ENCODE measurements around the gene STAB2.

Gene STAB2

GRCh38 chr12:103620395-103620794, 33.3 kb downstream of the STAB2 start:
- Histone ChIP-seq H2AFZ (ENCODE audit: low read length) (no peak overlapping the region), H3F3A (ENCODE audit: insufficient read depth, low read length) (no peaks in the 10 kb centered on the region), H3K9me2 (ENCODE audit: low read depth, low read length) (no peaks in the 10 kb centered on the region), H4K20me1 (ENCODE audit: insufficient read depth, low read length) (no peaks in the 10 kb centered on the region), H3K4me1 (ENCODE audit: insufficient read depth, low read length, severe bottlenecking) (no peaks in the 10 kb centered on the region), H3K9me3 (ENCODE audit: low read length) (no peaks in the 10 kb centered on the region), H3K27ac (ENCODE audit: low read depth, low read length, poor library complexity, severe bottlenecking) (no peak overlapping the region), H3K27me3 (ENCODE audit: insufficient read depth, low read length) (no peaks in the 10 kb centered on the region), H3K4me2 (ENCODE audit: low read length) (no peak overlapping the region), H3K79me2 (ENCODE audit: insufficient read depth, low read length) (no peaks in the 10 kb centered on the region), H3K4me3 (ENCODE audit: low read depth, low read length, poor library complexity, severe bottlenecking) (no peak overlapping the region), H3K9ac (ENCODE audit: low read length) (no peak overlapping the region), H3K36me3 (ENCODE audit: insufficient read depth, low read length) (no peaks in the 10 kb centered on the region)
- no peak for TF ChIP-seq EZH2 (IDR thresholded peaks at IDR 0.05; ENCODE audit: borderline replicate concordance, low read length)
- no peak for TF ChIP-seq CTCF (IDR thresholded peaks at IDR 0.05; ENCODE audit: low read length)

- TF ChIP-seq CTCF (IDR thresholded peaks at IDR 0.05; ENCODE audit: low read length): no peak
- TF ChIP-seq EZH2 (IDR thresholded peaks at IDR 0.05; ENCODE audit: borderline replicate concordance, low read length): no peak
- Histone ChIP-seq H3K4me1 (ENCODE audit: insufficient read depth, low read length, severe bottlenecking) (no peaks in the 10 kb centered on the region), H3K27ac (ENCODE audit: low read depth, low read length, poor library complexity, severe bottlenecking) (no peak overlapping the region), H3K9me3 (ENCODE audit: low read length) (no peaks in the 10 kb centered on the region), H2AFZ (ENCODE audit: low read length) (no peak overlapping the region), H3K27me3 (ENCODE audit: insufficient read depth, low read length) (no peaks in the 10 kb centered on the region), H3K4me3 (ENCODE audit: low read depth, low read length, poor library complexity, severe bottlenecking) (no peak overlapping the region), H3F3A (ENCODE audit: insufficient read depth, low read length) (no peaks in the 10 kb centered on the region), H3K9me2 (ENCODE audit: low read depth, low read length) (no peaks in the 10 kb centered on the region), H3K4me2 (ENCODE audit: low read length) (no peak overlapping the region), H4K20me1 (ENCODE audit: insufficient read depth, low read length) (no peaks in the 10 kb centered on the region), H3K79me2 (ENCODE audit: insufficient read depth, low read length) (no peaks in the 10 kb centered on the region), H3K36me3 (ENCODE audit: insufficient read depth, low read length) (no peaks in the 10 kb centered on the region), H3K9ac (ENCODE audit: low read length) (no peak overlapping the region)
Observed at GRCh38 chr12:103623716-103624115, 36.6 kb downstream of the STAB2 start.

- Histone ChIP-seq H3K4me2 (ENCODE audit: low read length) (no peak overlapping the region), H3K9me2 (ENCODE audit: low read depth, low read length) (no peaks in the 10 kb centered on the region), H3K27me3 (ENCODE audit: insufficient read depth, low read length) (no peaks in the 10 kb centered on the region), H3K36me3 (ENCODE audit: insufficient read depth, low read length) (no peaks in the 10 kb centered on the region), H3F3A (ENCODE audit: insufficient read depth, low read length) (no peaks in the 10 kb centered on the region), H3K9me3 (ENCODE audit: low read length) (no peaks in the 10 kb centered on the region), H2AFZ (ENCODE audit: low read length) (no peak overlapping the region), H4K20me1 (ENCODE audit: insufficient read depth, low read length) (no peaks in the 10 kb centered on the region), H3K4me1 (ENCODE audit: insufficient read depth, low read length, severe bottlenecking) (no peaks in the 10 kb centered on the region), H3K9ac (ENCODE audit: low read length) (no peak overlapping the region), H3K4me3 (ENCODE audit: low read depth, low read length, poor library complexity, severe bottlenecking) (no peak overlapping the region), H3K79me2 (ENCODE audit: insufficient read depth, low read length) (no peaks in the 10 kb centered on the region), H3K27ac (ENCODE audit: low read depth, low read length, poor library complexity, severe bottlenecking) (no peak overlapping the region)
- TF ChIP-seq EZH2 (IDR thresholded peaks at IDR 0.05; ENCODE audit: borderline replicate concordance, low read length): no peak
- TF ChIP-seq CTCF (IDR thresholded peaks at IDR 0.05; ENCODE audit: low read length): no peak
Observed at GRCh38 chr12:103626498-103626897, 39.4 kb downstream of the STAB2 start.
